Activated CD4-positive, CD25-positive, alpha-beta regulatory T cell (primary cell): ENCODE measurements around the gene HEXB.

Experiments used
- DNase-seq, 4 experiments: peaks; one replicate each; lab custom pipeline; 2025; lab: John Stamatoyannopoulos, UW

The HEXB gene

GRCh38 chr5:74684900-74685851 is at the start of gene HEXB:
Gene HEXB, plus strand, starts transcription at chr5:74685233. Its CDS starts 28 bp downstream, at chr5:74685261.
- peak; percentile 63 to 78 (median 69) for DNase-seq

DNA sequence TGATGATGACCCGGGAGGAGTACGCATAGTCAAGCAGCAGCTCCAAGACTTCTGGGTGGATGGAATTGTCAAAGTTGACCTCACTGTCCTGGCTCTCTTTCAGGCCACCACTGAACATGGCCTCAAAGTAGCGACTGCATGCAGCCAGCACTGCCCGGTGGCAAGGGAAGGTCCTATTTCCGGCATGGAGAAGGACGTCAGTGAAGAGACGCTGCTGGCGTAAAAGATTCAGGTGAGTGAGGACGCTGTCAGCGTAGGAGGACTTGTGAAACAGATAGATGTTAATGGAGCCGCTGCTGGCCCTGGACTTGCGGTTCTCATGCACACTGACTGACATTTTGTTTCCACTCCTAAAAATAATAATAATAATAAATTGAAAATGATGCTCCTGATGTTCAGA is 48.9 kb upstream of the HEXB start:
- DNase-seq: no peak

GRCh38 chr5:74636552-74636951 is 48.5 kb upstream of the HEXB start:
- DNase-seq: no peak

- no peak for DNase-seq
Measured at GRCh38 chr5:74638544-74638969, 46.5 kb upstream of the HEXB start.

- DNase-seq: no peak
Measured at GRCh38 chr5:74638970-74639806, 45.8 kb upstream of the HEXB start.

GRCh38 chr5:74639807-74640449 is 45.1 kb upstream of the HEXB start:
- no peak for DNase-seq

DNA sequence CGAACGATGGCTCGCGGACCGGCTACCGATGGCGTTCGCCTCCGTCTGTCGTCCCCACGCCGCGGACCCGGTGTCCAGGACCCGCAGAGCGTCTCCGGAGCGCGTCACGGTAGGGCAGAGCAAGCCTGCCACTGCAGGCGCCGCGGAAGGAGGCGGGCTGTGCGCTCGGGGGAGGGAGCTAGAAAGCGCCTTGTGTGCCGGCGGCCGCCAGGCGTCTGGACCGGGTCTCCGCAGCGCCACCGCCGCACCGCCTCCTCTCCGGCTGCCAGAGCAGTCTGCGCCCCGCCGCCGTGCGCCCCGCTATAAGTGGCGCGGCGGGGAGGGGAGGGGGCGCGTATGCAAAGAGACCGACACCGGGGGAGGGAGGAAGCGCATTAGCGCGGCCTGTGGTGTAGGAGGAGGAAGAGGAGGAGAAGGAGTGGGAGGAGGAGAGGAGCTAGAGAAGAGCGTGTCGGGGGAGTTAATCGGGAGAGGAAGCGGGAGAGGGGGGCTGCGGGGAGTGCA is 44.5 kb upstream of the HEXB start, which contains the start of gene ENC1:
TSS of gene ENC1 (minus strand) at position 279 of the 504 bp plus-strand sequence. CDS start 4,243 bp downstream, outside the sequence.
- DNase-seq: peak; percentile 19 to 49 (median 32)

- no peak for DNase-seq
Measured at GRCh38 chr5:74640954-74641734, 43.9 kb upstream of the HEXB start.

- DNase-seq: no peak
Measured at GRCh38 chr5:74641735-74642542, 43.1 kb upstream of the HEXB start.

GRCh38 chr5:74642543-74642863 is 42.5 kb upstream of the HEXB start:
- no peak for DNase-seq

- DNase-seq: no peak
Measured at GRCh38 chr5:74643111-74643562, 41.9 kb upstream of the HEXB start.

- DNase-seq: no peak
Measured at GRCh38 chr5:74647096-74647495, 37.9 kb upstream of the HEXB start.

DNA sequence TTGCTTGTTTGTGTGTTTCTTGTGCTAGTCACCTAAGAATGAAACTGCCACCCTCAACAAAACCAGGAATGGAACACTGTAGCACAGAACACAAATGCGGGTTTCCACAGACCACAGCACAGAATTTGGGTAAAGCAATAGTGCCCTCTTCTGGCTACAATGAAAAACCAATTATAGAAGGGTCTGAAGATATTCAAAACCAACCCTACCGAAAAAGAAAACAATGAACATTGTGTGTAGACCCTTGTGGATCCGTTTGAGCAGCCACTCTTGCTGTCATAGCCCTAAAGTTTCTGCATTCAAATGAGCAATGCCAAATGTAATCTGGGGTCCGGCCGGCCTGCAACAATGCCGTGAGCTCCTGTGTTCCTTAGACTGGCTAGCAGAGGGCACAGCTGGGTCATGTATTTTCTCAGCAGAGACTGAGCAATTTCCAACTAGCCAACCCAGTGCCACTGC is 36.2 kb upstream of the HEXB start:
- DNase-seq: no peak

- no peak for DNase-seq
Measured at GRCh38 chr5:74649421-74649973, 35.5 kb upstream of the HEXB start.

DNA sequence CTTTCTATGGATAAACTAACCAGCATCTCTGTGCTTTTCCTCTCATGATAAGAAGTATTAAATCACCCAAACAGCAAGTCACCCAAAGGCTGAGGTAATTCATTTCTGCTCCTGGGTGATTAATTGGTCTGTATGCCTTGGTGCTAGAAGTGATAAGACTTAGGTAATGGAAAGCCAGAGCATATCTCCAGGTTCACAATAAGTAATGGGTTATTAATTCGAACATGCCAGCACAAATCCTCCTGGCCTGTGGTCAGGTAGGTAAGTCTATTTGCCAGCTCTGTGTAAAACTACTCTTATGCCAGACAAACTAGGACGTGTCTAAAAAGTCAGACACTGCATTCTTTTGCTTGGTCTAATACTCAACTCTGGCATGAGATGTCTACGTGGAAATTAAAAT is 33.3 kb upstream of the HEXB start:
- no peak for DNase-seq

DNA sequence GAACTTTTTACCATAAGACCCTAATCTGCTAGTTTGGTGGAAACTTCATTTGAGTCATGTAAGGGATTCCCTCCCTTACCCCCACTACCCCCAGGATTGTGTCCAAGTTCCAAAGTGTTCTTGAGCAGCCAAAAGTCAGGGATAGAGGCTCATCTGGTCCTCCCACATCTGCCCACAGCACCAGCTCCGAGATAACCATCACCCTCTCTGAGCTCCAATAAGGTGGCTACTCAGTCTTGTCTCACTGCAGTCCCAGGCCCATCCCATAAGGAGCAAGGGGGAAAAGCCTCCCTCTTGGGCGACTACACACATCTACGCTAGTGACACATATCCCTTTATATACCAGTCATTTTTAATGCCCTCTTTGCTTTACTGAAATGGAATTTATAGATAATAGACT is 32.5 kb upstream of the HEXB start:
- no peak for DNase-seq

DNA sequence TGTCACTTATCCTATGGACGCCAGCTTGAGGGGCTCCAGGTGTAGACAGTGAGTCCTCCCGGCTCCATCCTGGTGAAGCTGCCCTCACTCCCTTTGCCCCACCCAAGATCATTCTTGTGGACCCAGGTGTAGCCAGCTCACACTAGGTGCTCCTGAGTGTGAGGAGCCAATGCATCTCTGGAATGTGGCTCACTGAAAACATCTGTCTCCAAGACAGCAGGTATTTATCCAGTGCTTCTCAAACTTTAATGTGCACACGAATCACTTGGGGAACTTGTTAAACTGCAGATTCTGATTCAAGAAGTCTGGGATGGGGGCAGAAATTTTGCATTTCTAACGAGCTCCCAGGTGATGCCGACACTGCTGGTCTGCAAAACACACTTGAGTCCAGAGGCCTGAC is 31.0 kb upstream of the HEXB start:
- no peak for DNase-seq

GRCh38 chr5:74655206-74655605 is 29.8 kb upstream of the HEXB start:
- no peak for DNase-seq

DNA sequence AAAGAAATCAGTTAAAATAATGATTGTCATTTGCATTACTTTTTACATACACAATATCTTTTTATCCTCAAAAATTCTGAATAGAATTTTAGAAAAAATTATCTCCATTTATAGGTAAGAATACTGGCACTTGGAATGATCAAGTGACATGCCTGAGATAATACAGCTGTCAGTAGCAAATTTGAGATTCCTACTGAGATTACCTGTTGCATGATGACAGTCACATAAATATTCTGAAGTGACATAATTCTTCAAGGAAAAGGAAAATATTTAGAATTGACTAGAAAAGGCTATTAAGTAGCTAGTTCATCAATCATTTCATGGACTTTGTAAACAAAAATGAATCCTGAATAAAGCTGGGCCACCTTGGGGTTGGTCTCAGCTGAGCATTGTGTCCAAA is 29.3 kb upstream of the HEXB start:
- DNase-seq: no peak

GRCh38 chr5:74657165-74657564 is 27.9 kb upstream of the HEXB start:
- no peak for DNase-seq
